HG03342 (cell line): Measurements from ENCODE around the gene FAM43B.

Experiments
- ATAC-seq: cut with Tn5 transposase; IDR thresholded peaks from one replicate; pipeline ENCODE4 v1.9.1; 2021; ENCODE audit warnings: mild to moderate bottlenecking, moderate library complexity; ENCODE audit not compliant: unreplicated experiment

FAM43B gene

GRCh38 chr1:20546637-20547036 lies 5.7 kb upstream of the FAM43B start:
- no peak for ATAC-seq

DNA sequence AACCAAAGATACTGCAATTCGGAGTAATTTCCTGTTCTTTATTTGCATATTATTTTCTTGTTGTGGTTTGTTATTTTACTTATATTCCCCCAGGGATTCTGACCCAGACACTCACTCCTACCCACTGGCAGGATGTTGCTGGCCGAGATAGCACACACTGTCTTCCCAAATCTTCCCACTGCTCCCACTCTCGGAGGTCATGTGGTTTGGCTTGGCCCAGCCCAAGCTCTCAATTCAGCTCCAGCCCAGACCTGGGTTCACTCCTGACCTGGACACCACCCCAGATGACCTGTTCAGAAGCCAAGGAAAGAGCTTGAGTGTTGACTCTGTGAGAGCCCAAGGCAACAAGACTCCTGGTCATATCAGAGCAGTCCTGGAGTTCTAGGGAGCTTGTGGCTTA lies 1.2 kb upstream of the FAM43B start:
- no peak for ATAC-seq

- ATAC-seq: no peak
Measured at GRCh38 chr1:20552728-20553445, 514 bp downstream of the FAM43B start.

DNA sequence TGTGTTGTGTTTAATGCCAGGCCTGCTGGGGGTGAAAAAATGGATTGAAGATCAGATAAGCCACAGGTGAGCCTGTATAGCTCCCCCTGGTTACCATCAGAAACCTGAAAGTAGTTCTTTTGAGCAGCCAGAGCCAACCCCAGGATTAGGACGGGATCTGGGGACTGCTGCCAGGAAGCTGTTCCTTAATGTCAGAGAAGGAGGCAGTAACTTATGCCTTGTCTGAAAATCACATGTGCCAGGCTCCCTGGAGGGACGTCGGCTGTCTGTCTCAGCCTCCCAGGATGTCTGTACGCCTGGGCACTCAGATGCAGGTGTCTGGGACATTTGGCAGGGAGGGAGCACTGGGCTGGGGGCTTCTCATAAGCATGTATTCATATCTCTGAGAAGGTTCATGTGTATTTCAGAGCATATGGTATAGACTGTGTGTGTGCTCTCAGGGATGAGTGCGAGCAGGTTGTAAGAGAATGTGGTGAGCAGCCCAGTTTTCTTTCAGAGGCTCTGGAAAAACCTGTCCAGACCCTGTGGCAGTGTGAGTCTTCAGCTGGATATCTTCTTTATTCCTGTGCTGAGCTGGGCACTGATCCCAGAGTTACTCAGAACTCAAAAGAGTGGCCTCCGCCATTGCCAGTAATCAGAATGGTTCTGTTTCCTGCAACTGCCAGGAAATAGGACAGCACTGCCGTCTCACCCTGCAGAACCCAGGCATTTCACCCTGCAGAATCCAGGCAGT lies 2.8 kb downstream of the FAM43B start:
- no peak for ATAC-seq

DNA sequence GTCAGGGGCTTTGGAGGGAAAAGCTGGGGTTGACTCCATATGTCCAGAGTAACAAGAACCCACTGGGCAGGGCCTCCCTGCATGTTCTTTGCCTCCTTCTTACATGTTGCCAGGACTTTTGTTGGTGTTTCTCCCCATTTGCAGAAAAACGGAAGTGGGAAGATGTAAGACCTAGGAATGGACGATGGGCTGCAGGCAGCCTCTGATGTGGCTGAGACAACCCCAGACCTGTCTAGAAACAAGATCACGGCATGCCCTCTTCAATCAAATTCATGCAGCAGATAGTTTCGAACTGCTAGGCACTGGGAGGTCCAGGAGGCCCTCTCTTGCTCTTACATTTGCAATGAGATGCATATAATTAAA lies 3.4 kb downstream of the FAM43B start:
- ATAC-seq: no peak

- no peak for ATAC-seq
Measured at GRCh38 chr1:20558191-20558590, 5.8 kb downstream of the FAM43B start.

DNA sequence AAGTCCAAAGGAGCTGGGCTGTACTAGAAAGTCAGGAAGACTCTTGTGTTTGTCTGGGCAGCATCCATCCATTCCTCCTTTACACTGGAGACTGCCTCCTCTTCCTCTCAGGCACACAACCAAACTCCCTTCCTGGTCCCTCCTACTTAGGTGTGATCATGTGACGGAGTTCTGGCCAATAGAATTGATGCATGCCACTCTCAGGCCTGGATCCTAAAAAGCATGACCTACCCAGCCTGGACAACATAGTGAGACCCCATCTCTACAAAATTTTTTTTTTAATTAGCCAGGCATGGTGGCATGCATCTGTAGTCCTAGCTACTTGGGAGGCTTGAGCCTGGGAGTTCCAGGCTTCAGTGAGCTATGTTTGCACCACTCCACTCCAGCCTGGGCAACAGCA lies 8.6 kb downstream of the FAM43B start:
- no peak for ATAC-seq

DNA sequence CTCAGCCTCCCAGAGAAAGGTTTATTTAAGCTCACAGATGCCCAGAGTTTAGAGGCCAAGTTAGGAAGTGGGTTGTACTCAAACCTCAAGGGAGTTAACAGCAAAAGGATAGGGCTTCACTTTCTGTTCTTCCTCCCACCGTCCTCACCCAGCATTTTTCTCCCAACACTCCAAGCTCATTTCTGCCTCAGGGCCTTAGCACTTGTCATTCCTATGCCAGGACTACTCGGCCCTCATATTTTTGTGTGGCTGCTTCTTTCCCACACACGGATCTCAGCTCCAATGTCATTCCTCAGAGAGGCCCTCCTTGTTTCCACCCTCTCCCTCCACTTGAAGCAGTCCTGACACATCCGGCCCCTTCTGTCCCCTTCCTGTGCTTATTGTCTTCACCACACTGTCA lies 12.9 kb downstream of the FAM43B start:
- ATAC-seq: no peak

DNA sequence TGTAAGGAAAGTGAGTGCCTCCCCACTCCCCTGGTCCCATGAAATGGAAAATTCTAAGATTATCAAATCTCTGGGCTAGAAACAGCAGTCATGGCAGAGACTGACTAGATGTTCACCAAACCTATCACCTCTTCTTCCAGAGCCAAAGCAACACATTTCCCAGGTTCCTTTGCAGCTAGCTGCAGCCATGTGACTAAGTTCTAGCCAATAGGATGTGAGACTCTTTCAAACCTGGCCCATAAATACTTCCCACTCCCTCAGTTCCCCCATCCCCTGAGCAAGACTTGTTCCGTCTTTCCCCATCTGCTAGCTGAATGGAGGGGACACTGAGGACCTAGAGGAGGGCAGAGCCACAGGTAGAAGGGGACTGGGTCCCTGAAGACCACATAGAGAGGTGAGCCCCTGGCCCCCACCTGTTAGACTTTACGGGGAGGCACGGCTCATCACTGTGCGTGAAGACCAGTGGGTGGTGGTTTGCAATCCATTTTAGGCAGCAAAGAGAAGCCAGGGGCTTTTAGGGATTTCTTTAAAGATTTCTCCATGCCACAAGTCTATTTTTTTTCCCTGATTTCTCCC lies 17.2 kb downstream of the FAM43B start:
- no peak for ATAC-seq

- ATAC-seq: no peak
Measured at GRCh38 chr1:20571427-20571826, 19.1 kb downstream of the FAM43B start.

DNA sequence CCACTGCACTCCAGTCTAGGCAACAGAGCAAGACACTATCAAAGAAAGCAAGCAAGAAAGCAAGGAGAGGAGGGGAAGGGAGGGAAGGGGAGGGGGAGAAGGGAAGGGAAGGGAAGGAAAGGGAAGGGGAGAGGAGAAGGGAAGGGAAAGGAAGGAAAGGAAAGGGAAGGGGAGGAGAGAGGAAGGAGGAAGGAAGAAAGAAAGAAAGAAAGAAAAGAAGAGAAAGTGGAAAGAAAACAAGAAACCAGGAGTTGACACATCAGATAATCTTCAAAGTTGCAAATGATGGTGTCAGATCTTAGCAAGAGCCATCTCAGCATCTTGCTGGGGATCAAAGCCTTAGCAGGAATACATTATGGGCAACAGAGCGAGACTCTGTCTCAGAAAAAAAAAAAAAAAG lies 21.6 kb downstream of the FAM43B start:
- ATAC-seq: no peak

DNA sequence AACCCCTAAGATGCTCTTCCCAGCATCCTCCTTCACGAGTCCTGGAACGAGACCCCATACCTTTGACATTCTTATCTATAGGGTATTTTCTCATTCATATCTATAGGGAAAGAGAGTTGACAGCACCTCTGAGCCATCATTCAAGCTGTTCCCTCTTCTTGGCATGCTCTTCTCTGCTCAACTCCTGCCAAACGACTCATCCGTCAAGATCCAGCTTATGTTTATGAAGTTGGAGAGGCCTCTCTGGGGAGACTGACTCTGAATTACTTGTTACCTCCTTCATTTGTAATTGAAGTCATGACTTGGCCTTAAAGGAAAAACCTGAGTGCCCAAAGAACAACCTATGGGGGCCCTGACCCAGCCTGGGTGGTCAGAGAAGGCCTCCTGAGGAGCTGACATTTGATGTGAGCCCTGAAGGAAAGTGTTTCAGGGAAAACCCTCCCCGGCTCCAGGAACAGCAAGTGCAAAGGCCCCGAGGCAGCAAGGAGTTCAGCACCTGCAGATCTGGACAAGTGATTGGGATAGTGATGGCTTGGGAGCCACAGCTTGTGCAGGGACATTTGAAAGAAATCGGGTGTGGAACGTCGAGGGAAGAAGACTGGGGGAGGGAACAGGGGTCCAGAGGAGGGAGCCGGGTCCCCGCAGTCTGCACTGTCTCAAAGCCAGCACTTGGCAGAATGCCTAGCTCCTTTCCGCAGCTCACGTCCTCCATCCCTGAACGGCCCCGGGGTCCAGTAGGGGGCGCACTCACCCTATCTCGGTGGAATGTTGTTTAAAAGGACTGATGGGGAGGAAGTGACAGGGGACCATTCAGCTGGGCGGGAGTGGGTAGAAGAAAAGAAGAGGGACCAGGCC lies 22.5 kb downstream of the FAM43B start:
- no peak for ATAC-seq

DNA sequence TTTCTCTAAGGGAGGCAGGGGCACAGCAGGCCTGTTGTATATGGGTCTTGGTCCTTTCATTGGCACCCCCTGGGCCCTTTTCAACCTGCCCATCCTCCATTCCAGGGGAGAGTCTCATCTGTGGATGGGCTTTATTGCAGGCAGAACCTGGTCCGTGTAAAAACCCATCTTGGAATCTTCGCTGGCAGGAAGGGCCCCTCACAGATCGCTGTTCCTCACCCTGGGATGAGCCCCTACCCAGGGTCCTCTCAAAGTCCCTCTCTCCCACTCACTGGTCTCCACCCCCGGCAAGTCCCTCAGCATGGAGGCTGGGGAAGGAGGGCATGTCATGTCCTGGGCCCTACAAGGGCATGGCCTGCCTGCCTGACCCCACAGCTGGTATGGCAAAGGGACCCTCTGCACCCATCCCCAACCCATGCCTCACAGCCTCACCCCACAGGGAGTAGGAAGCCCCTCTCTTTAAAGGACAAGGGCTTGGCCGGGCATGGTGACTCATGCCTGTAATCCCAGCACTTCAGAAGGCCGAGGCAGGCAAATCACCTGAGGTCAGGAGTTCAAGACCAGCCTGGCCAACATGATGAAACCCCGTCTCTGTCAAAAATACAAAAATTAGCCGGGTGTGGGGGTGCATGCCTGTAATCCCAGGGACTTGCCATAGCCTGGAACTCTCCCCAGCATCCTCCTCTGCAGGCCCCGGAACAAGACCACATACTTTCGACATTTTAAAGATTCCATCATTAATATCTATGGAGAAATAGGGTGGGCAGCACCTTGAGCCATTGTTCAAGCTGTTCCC lies 23.4 kb downstream of the FAM43B start:
- no peak for ATAC-seq

DNA sequence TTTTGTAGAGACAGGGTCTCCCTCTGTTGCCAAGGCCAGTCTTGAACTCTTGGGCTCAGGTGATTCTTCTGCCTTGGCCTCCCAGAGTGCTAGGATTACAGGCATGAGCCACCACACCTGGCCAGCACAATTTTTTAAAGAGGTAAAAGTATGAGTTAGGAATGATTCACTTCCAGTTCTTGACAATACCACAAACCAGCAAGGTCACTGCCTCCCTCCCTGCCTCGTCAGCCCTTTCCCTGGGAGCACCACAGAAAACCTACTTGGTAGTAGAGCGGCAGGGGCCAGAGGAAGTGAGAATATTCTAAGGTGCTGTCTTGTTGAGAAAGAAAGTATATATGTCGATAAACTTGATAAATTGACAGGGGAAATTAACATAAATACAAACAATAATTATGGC lies 25.7 kb downstream of the FAM43B start:
- ATAC-seq: no peak

GRCh38 chr1:20578721-20579395 lies 26.5 kb downstream of the FAM43B start:
- no peak for ATAC-seq

- ATAC-seq: no peak
Measured at GRCh38 chr1:20584890-20585289, 32.5 kb downstream of the FAM43B start.

DNA sequence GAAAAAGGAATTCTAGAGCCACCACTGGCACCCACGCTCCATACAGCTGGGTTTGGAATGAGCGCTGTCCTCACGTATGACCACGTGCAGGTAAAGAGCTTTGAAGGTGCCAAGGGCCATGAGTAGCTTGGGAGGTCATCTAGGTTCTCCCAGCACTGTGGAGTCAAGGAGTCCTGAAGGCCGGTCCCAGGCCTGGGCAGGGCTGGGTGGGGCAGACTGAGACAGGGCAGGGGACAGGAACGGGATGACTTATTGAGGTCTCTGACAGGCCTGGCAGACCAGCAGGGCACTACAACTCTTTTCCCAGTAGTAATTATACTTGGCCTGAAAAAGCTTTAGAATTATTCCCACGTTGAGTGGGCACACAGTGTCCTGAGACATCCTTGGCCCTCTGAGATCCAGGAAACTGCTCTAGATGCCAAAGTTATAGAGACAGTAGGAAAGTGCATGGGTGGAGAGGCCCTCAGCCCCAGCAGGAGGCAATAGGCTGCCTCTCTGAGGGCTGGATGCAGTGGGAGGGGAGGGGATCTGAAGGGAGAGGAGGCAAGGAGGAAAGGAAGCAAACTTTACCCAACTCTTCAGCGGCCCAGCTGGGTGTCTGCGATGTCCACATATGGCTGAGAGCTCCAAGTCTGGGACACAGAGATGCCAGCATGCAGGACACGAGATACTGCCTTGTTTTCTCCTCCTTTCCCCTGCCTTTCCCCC lies 34.7 kb downstream of the FAM43B start:
- ATAC-seq: no peak

DNA sequence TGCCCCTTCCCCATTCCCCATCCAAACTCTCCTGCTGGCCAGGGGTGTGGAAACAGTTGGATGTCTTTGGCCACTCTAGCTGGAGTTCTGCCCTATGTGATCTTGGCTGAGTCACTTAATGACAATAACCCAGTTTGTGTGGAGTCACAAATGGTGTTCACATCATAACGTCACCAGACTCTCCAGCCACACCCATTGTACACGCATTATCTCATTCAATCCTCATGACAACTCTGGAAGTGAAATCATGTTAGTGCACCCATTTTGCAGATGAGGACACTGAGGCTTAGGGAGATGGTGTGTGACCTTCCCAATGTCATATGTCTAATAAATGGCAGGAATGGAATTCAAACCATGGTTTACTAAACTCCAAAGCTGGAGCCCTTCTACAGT lies 35.3 kb downstream of the FAM43B start:
- ATAC-seq: no peak

DNA sequence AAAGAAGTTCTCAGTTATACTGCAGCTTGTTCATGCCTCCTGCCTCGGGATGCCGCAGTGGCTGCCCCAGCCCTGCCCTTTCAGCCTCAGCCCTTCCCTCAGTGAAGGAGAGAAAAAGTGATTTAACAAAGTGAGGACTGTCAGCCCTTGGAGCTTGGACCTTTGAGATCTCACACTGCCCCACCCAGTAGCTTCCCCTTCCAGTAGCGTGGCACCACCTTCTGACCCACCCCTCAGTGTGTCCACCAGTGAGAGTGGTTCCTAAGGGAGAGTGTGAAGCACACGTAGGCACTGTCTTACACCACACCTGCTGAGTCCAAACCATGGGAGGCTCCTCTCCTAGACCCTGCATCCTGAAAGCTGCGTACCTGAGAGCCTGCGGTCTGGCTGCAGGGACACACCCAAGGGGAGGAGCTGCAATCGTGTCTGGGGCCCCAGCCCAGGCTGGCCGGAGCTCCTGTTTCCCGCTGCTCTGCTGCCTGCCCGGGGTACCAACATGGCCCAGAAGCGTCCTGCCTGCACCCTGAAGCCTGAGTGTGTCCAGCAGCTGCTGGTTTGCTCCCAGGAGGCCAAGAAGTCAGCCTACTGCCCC lies 36.4 kb downstream of the FAM43B start, which contains the start of gene CDA:
TSS of gene CDA (plus strand) at position 464 of the 592 bp plus-strand sequence. CDS start at position 497, 33 bp downstream.
- no peak for ATAC-seq
